ENCODE measurements around the gene CFAP45. TPM values are rescaled to one million over a fixed set of nuclear protein-coding genes. Genes with fewer than 3 reads are reported as not detected.

The CFAP45 gene
- polyA plus RNA-seq, 1 experiment = 0.56 TPM

DNA sequence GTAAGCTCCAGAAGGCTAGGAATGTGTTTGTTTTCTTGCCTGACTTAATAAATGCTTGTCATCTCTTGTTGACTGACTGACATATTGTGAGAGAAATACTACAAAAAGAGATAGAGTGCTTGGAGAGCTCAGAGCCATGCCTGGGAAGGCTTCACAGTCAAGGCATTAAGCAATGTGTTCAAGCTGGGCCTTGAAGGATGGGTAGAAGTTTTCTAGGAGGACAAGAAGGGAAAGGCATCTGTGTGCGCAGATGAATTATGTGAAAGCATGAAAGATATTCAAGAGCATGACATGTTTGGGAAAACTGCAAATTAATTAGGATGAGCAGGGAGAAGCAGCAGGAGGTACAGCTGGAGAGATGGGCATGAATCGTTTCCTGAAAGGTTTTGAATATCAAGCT lies 67.7 kb downstream of the CFAP45 start:
- Histone ChIP-seq H3K27me3 (ENCODE audit: control insufficient read depth, insufficient read depth, low read length) (no peaks in the 10 kb centered on the region), H3K36me3 (ENCODE audit: control insufficient read depth, insufficient read depth, low read length) (no peaks in the 10 kb centered on the region), H3K4me3 (ENCODE audit: low read depth, low read length) (no peak overlapping the region)
- CTCF ChIA-PET = interaction anchor here (1.1 to 2.2 kb wide), 7 partner anchors 9 to 175 kb away, joined by 3 to 17 read pairs (median 3); no protein-coding TSS in a partner anchor
- DNase-seq (ENCODE audit: low read depth) = no peak
- TF ChIP-seq, protein P1, sequence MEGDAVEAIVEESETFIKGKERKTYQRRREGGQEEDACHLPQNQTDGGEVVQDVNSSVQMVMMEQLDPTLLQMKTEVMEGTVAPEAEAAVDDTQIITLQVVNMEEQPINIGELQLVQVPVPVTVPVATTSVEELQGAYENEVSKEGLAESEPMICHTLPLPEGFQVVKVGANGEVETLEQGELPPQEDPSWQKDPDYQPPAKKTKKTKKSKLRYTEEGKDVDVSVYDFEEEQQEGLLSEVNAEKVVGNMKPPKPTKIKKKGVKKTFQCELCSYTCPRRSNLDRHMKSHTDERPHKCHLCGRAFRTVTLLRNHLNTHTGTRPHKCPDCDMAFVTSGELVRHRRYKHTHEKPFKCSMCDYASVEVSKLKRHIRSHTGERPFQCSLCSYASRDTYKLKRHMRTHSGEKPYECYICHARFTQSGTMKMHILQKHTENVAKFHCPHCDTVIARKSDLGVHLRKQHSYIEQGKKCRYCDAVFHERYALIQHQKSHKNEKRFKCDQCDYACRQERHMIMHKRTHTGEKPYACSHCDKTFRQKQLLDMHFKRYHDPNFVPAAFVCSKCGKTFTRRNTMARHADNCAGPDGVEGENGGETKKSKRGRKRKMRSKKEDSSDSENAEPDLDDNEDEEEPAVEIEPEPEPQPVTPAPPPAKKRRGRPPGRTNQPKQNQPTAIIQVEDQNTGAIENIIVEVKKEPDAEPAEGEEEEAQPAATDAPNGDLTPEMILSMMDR (IDR thresholded peaks at IDR 0.05; ENCODE audit: insufficient read depth, low read depth, low read length) = no peak
- POLR2A ChIA-PET = no interaction called here

DNA sequence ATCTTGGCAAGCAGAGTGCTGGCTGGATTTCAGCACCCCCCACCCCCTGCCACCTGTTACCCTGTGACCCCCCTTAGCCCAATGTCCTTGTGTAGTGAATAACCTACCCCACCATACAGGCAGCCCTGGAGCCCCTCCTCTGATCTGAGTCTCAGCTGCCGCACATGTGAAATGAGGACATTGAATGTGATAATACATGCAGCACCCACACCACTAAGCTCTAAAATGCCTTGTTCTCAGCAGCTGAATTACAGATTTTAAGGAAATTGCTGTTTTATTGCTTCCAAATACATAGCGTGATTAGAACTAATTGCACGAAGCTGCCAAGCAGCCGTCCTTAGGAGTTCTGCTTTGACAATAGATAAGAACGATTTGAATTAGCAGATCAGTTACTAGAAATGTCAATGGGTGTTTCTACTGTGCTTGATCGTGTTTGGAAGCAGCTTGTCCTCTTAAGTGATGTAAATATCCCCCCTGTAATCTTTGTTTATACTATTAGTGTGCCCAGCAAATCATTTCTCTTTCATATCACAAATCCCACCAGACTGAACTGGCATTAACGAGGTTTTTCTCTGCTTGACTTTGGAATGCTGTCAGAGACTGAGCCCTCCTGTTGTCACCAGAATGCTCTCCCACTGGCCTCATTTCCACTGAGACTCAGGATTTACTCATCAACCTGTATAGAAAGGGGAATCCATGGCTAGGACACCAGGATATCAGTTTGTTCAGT lies 68.4 kb downstream of the CFAP45 start:
- DNase-seq (ENCODE audit: low read depth) = no peak
- H3K36me3 ChIP-seq (ENCODE audit: control insufficient read depth, insufficient read depth, low read length) = no peaks in the 10 kb centered on the region
- TF ChIP-seq, protein P1 (IDR thresholded peaks at IDR 0.05; ENCODE audit: insufficient read depth, low read depth, low read length) = no peak
- CTCF ChIA-PET = interaction anchor here (1.1 to 2.2 kb wide), 7 partner anchors 8 to 176 kb away, joined by 3 to 17 read pairs (median 4); no protein-coding TSS in a partner anchor
- H3K4me3 ChIP-seq (ENCODE audit: low read depth, low read length) = no peak overlapping the region
- no peaks in the 10 kb centered on the region for H3K27me3 ChIP-seq (ENCODE audit: control insufficient read depth, insufficient read depth, low read length)
- POLR2A ChIA-PET = no interaction called here

DNA sequence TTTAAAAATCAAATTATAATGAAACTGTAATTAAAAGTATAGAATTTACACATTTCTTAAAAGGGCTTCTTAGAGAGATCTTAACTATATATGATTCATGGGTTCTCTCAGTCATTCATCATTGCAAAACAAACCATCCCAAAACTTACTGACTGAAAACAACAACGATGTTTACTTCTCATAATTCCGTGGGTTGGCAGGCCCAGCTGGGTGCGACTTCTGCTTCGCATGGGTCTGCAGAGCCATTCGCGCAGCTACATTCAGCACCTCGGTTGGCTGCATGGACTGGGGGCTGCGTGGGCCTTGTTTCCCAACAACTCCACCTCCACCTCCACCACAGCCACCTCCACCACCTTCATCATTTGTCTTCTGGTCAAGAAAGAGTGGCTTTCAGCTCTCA lies 69.2 kb downstream of the CFAP45 start:
- ChIA-PET POLR2A (interaction anchor here (0.9 kb wide), 1 partner anchor 23 kb away, joined by 4 read pairs; no protein-coding TSS in a partner anchor), CTCF (interaction anchor here (1.4 to 1.8 kb wide), 4 partner anchors 20 to 63 kb away, joined by 5 to 8 read pairs (median 6); no protein-coding TSS in a partner anchor)
- no peaks in the 10 kb centered on the region for H3K27me3 ChIP-seq (ENCODE audit: control insufficient read depth, insufficient read depth, low read length)
- no peak for DNase-seq (ENCODE audit: low read depth)
- TF ChIP-seq, protein P1 (IDR thresholded peaks at IDR 0.05; ENCODE audit: insufficient read depth, low read depth, low read length) = no peak
- no peak overlapping the region for H3K4me3 ChIP-seq (ENCODE audit: low read depth, low read length)
- no peaks in the 10 kb centered on the region for H3K36me3 ChIP-seq (ENCODE audit: control insufficient read depth, insufficient read depth, low read length)

DNA sequence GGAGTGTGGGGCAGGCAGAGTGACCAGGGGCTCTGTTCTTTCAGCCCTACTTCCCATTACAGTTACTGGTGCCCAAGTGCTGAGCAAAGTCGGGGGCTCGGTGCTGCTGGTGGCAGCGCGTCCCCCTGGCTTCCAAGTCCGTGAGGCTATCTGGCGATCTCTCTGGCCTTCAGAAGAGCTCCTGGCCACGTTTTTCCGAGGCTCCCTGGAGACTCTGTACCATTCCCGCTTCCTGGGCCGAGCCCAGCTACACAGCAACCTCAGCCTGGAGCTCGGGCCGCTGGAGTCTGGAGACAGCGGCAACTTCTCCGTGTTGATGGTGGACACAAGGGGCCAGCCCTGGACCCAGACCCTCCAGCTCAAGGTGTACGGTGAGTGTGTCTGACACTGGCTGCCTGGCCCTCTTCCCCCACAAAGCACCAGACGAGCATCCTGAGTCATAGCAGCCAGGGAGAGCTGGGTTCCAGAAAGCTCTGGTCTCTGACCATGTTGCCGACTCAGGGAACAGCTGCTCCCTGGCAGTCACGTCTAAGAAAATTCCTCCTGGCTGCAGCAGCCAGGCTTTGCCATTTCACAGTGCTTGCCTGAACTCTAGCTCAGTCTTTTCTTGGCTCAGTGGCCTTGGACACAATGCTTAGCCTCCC lies 70.0 kb downstream of the CFAP45 start:
- no peak overlapping the region for H3K4me3 ChIP-seq (ENCODE audit: low read depth, low read length)
- TF ChIP-seq, protein P1 (IDR thresholded peaks at IDR 0.05; ENCODE audit: insufficient read depth, low read depth, low read length) = no peak
- POLR2A ChIA-PET = interaction anchor here (0.9 kb wide), 1 partner anchor 23 kb away, joined by 4 read pairs; no protein-coding TSS in a partner anchor
- DNase-seq (ENCODE audit: low read depth) = no peak
- no peaks in the 10 kb centered on the region for H3K36me3 ChIP-seq (ENCODE audit: control insufficient read depth, insufficient read depth, low read length)
- CTCF ChIA-PET = interaction anchor here (0.9 to 2.0 kb wide), 6 partner anchors 10 to 64 kb away, joined by 3 to 8 read pairs (median 5); no protein-coding TSS in a partner anchor
- H3K27me3 ChIP-seq (ENCODE audit: control insufficient read depth, insufficient read depth, low read length) = no peaks in the 10 kb centered on the region

DNA sequence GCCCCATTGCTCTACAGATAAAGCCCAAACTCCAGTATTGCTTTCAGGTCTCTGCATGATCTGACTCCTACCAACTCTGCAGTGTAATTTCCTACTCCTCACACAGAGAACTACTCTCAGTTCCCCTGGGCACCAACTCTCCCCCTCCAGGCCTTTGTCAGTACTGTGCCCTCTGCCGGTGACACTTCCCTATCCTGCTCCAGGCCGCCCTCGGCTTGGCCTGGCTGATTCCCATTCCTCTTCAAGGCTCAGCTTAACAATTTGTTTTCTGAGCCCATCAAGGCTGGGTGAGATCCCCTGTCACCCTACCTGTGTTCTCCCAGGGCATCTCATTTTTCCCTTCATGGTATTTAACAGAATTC lies 70.7 kb downstream of the CFAP45 start:
- no peak overlapping the region for H3K4me3 ChIP-seq (ENCODE audit: low read depth, low read length)
- ChIA-PET POLR2A (no interaction called here), CTCF (interaction anchor here (0.9 to 2.0 kb wide), 5 partner anchors 9 to 65 kb away, joined by 3 to 8 read pairs (median 5); no protein-coding TSS in a partner anchor)
- DNase-seq (ENCODE audit: low read depth) = no peak
- TF ChIP-seq, protein P1 (IDR thresholded peaks at IDR 0.05; ENCODE audit: insufficient read depth, low read depth, low read length) = peak; percentile 33
- no peaks in the 10 kb centered on the region for H3K36me3 ChIP-seq (ENCODE audit: control insufficient read depth, insufficient read depth, low read length)
- H3K27me3 ChIP-seq (ENCODE audit: control insufficient read depth, insufficient read depth, low read length) = no peaks in the 10 kb centered on the region

All from BJ (cell line).